CD4-positive, alpha-beta T cell treated with Interferon alpha-2 for 1 hour (primary cell): ENCODE measurements around the gene FGF14.

Experiments
- DNase-seq, 2 donors: peaks; one replicate each; pipeline ENCODE4 v3.0.0-alpha.2; 2020 to 2022

Gene FGF14

GRCh38 chr13:102240110-102240509, 161.7 kb downstream of the FGF14 start:
- no peak for DNase-seq

GRCh38 chr13:102237230-102237629, 164.6 kb downstream of the FGF14 start:
- no peak for DNase-seq

- no peak for DNase-seq
These were observed 165.0 kb downstream of the FGF14 start for GRCh38 chr13:102236830-102237229.

GRCh38 chr13:102236341-102236740, 165.5 kb downstream of the FGF14 start:
- no peak for DNase-seq

- no peak for DNase-seq
These were observed 166.2 kb downstream of the FGF14 start for GRCh38 chr13:102235689-102236088.

- DNase-seq = no peak
These were observed 167.2 kb downstream of the FGF14 start for GRCh38 chr13:102234618-102235017.

GRCh38 chr13:102233566-102234208, 168.2 kb downstream of the FGF14 start:
- DNase-seq = no peak

GRCh38 chr13:102231479-102231878, 170.4 kb downstream of the FGF14 start:
- DNase-seq = no peak

GRCh38 chr13:102227741-102228140, 174.1 kb downstream of the FGF14 start:
- no peak for DNase-seq

- no peak for DNase-seq
These were observed 175.3 kb downstream of the FGF14 start for GRCh38 chr13:102226591-102226990.

GRCh38 chr13:102225892-102226291, 176.0 kb downstream of the FGF14 start:
- DNase-seq = no peak

GRCh38 chr13:102220681-102221228, 181.1 kb downstream of the FGF14 start:
- DNase-seq = no peak

GRCh38 chr13:102214956-102215355, 186.9 kb downstream of the FGF14 start:
- DNase-seq = no peak

GRCh38 chr13:102212729-102213128, 189.1 kb downstream of the FGF14 start:
- no peak for DNase-seq

- DNase-seq = no peak
These were observed 193.5 kb downstream of the FGF14 start for GRCh38 chr13:102208347-102208746.

GRCh38 chr13:102207680-102208342, 194.0 kb downstream of the FGF14 start:
- DNase-seq = no peak

- DNase-seq = no peak
These were observed 198.1 kb downstream of the FGF14 start for GRCh38 chr13:102203718-102204117.

GRCh38 chr13:102198418-102199311, 203.2 kb downstream of the FGF14 start:
- DNase-seq = no peak

- no peak for DNase-seq
These were observed 204.7 kb downstream of the FGF14 start for GRCh38 chr13:102197193-102197592.

GRCh38 chr13:102195566-102196462, 206.0 kb downstream of the FGF14 start:
- no peak for DNase-seq

GRCh38 chr13:102192858-102193257, 209.0 kb downstream of the FGF14 start:
- no peak for DNase-seq

- DNase-seq = no peak
These were observed 209.8 kb downstream of the FGF14 start for GRCh38 chr13:102191951-102192502.
